Ureter (tissue), 1 donor: Measurements from ENCODE around the gene COX19. TPM values are rescaled to one million over a fixed set of nuclear protein-coding genes. Genes with fewer than 3 reads are reported as not detected.
"Not testable (repeated sequence)": the region's sequence is repeated elsewhere in the genome, so short reads cannot be mapped to it uniquely, and the experiment has no call there.

Experiments
- DNase-seq: peaks from one replicate; pipeline ENCODE4 v3.0.0-alpha.2; 2020; ENCODE audit warnings: low spot score
- total RNA-seq: library from RNA; stranded (reverse); gene quantifications from one replicate; pipeline ENCODE4 v1.2.4, GENCODE V29; 2023
- donor health status: DM: yes; HTN: yes; CAD: no.

The COX19 gene
- total RNA-seq, 1 donor from 2014 or later: 14.6 TPM

GRCh38 chr7:961546-962400 lies 13.6 kb downstream of the COX19 start:
- DNase-seq: no peak

- not testable (repeated sequence) for DNase-seq
These were observed 14.4 kb downstream of the COX19 start for GRCh38 chr7:960972-961371.

- no peak for DNase-seq
These were observed 15.0 kb downstream of the COX19 start for GRCh38 chr7:960269-960871.

- not testable (repeated sequence) for DNase-seq
These were observed 15.6 kb downstream of the COX19 start for GRCh38 chr7:959740-960139.

GRCh38 chr7:959271-959670 lies 16.1 kb downstream of the COX19 start:
- no peak for DNase-seq

- DNase-seq: no peak
These were observed 16.8 kb downstream of the COX19 start for GRCh38 chr7:958221-959200.

GRCh38 chr7:957418-958220 lies 17.7 kb downstream of the COX19 start:
- DNase-seq: no peak

- DNase-seq: no peak
These were observed 19.3 kb downstream of the COX19 start for GRCh38 chr7:956031-956430.

GRCh38 chr7:954330-955238 lies 20.8 kb downstream of the COX19 start, which contains the start of gene ADAP1:
ADAP1 (minus strand) TSS chr7:954680; CDS start chr7:954477, 203 bp downstream.
- DNase-seq: no peak

- DNase-seq: peak; percentile 73
These were observed 21.6 kb downstream of the COX19 start for GRCh38 chr7:953547-954327.

- DNase-seq: no peak
These were observed 22.6 kb downstream of the COX19 start for GRCh38 chr7:952548-953441.

GRCh38 chr7:951881-952547 lies 23.3 kb downstream of the COX19 start:
- no peak for DNase-seq

- DNase-seq: peak; percentile 79
These were observed 26.1 kb downstream of the COX19 start for GRCh38 chr7:949021-949934.

- no peak for DNase-seq
These were observed 27.7 kb downstream of the COX19 start for GRCh38 chr7:947391-948210.

- no peak for DNase-seq
These were observed 28.9 kb downstream of the COX19 start for GRCh38 chr7:946256-946996.
